Mucosa of descending colon (tissue), 3 donors: Measurements from ENCODE around the gene UPK1B. TPM values are rescaled to one million over a fixed set of nuclear protein-coding genes. Genes with fewer than 3 reads are reported as not detected.

Experiments
- ATAC-seq: fragments of 200-7000 bp; cut with Tn5 transposase; one replicate; pipeline ENCODE4 v1.9.1; 2020; ENCODE audit warnings: mild to moderate bottlenecking, moderate library complexity
- DNase-seq, 3 donors: peaks; one replicate each; pipeline ENCODE4 v3.0.0-alpha.2; 2020
- H3K36me3 ChIP-seq: fragments of 200-600 bp; one replicate; pipeline ENCODE4 v1.8.0; 2021; ENCODE audit warnings: low read depth, mild to moderate bottlenecking
- H3K4me1 ChIP-seq: fragments of 200-600 bp; one replicate; pipeline ENCODE4 v1.8.0; 2021; ENCODE audit warnings: low read depth, mild to moderate bottlenecking
- H3K4me3 ChIP-seq: fragments of 200-600 bp; one replicate; pipeline ENCODE4 v1.8.0; 2021; ENCODE audit warnings: mild to moderate bottlenecking
- H3K9me3 ChIP-seq: fragments of 200-600 bp; one replicate; pipeline ENCODE4 v1.8.0; 2021; ENCODE audit warnings: mild to moderate bottlenecking
- CTCF ChIP-seq: fragments of 200-600 bp; IDR thresholded peaks from one replicate; pipeline ENCODE4 v1.8.0; 2022; ENCODE audit warnings: antibody characterized with exemption, mild to moderate bottlenecking
- intact Hi-C, 2 donors: fragments of 100-400 bp; cut with DNase I in 1 of 2; cut with micrococcal nuclease in 1 of 2; formaldehyde crosslinking; loops; one replicate each; pipeline versions ENCODE4 v1.11.0 to v1.11.1; 2022; cut with DNase I, micrococcal nuclease
- total RNA-seq, 3 donors: library from RNA; stranded (reverse); fragmentation: NEBNext Ultra II Directional in 2 of 3; extraction: Animal tissue kit (Norgen Biotek cat#: 25700) in 2 of 3; gene quantifications; one replicate each; pipeline versions ENCODE4 v1.2.1 to v1.2.4, GENCODE V29; 2021 to 2023
- donor health status: DM: no; HTN: no; CAD: no; lungs with moderate emphysema.
- donor health status: DM: no; HTN: no; CAD: no.
- donor health status: DM: no; HTN: yes; CAD: no.

UPK1B gene
- total RNA-seq, 3 donors from 2014 or later: not detected

GRCh38 chr3:119227070-119227850, 53.9 kb downstream of the UPK1B start:
- TF ChIP-seq CTCF: no peak
- DNase-seq (no peak), ATAC-seq (peak; percentile 94)
- Histone ChIP-seq H3K4me3 (no peak overlapping the region), H3K4me1 (peaks cover 25% of the 10 kb centered on the region), H3K9me3 (no peaks in the 10 kb centered on the region), H3K36me3 (peaks cover 3% of the 10 kb centered on the region)
- intact Hi-C loops: no loop called here

- Histone ChIP-seq H3K4me1 (peaks cover 25% of the 10 kb centered on the region), H3K36me3 (no peaks in the 10 kb centered on the region), H3K9me3 (no peaks in the 10 kb centered on the region), H3K4me3 (no peak overlapping the region)
- no peak for DNase-seq
- intact Hi-C loops: no loop called here
- ATAC-seq: peak; percentile 6
- no peak for TF ChIP-seq CTCF
Measured at GRCh38 chr3:119228373-119229145, 55.2 kb downstream of the UPK1B start.

GRCh38 chr3:119229190-119229589, 55.8 kb downstream of the UPK1B start:
- H3K4me1 ChIP-seq: peaks cover 25% of the 10 kb centered on the region
- no peak overlapping the region for H3K4me3 ChIP-seq
- ATAC-seq: no peak
- intact Hi-C loops: no loop called here
- no peak for DNase-seq
- no peaks in the 10 kb centered on the region for H3K9me3 ChIP-seq
- TF ChIP-seq CTCF: no peak
- no peaks in the 10 kb centered on the region for H3K36me3 ChIP-seq

GRCh38 chr3:119230071-119230470, 56.7 kb downstream of the UPK1B start:
- intact Hi-C loops: no loop called here
- peaks cover 22% of the 10 kb centered on the region for H3K4me1 ChIP-seq
- no peak for TF ChIP-seq CTCF
- H3K9me3 ChIP-seq: no peaks in the 10 kb centered on the region
- H3K4me3 ChIP-seq: no peak overlapping the region
- no peaks in the 10 kb centered on the region for H3K36me3 ChIP-seq
- DNase-seq: no peak
- no peak for ATAC-seq

- no peak for ATAC-seq
- Histone ChIP-seq H3K4me1 (peaks cover 18% of the 10 kb centered on the region), H3K9me3 (no peaks in the 10 kb centered on the region), H3K4me3 (no peak overlapping the region), H3K36me3 (no peaks in the 10 kb centered on the region)
- no peak for TF ChIP-seq CTCF
- intact Hi-C loops: no loop called here
- DNase-seq: no peak
Measured at GRCh38 chr3:119230745-119231144, 57.3 kb downstream of the UPK1B start.
